SK-N-SH (cell line): ENCODE results near the gene TTC9B. TPM values are rescaled to one million over a fixed set of nuclear protein-coding genes. Genes with fewer than 3 reads are reported as not detected.

Experiments
- CTCF ChIA-PET: fragments of 300-600, 350-600 bp; formaldehyde crosslinking; extraction: SDS; loops from one replicate; lab custom pipeline; 2021; lab: Yijun Ruan, JAX
- POLR2A ChIA-PET: fragments of 350-600 bp; sonication (Branson Sonifier 250); formaldehyde crosslinking; extraction: SDS; loops from one replicate; lab custom pipeline; 2020; ENCODE audit warnings: antibody characterized with exemption, inconsistent platforms; lab: Yijun Ruan, JAX
- DNase-seq: peaks from one replicate; pipeline ENCODE4 v3.0.0; 2012
- H2AFZ ChIP-seq: fragments of 200-600 bp; sonication (generic); 2 replicates; pipeline ENCODE4 v1.8.1; 2016; ENCODE audit warnings: antibody characterized with exemption, mild to moderate bottlenecking, low read depth
- H3F3A ChIP-seq: fragments of 200-600 bp; sonication (generic); replicated peaks from 2 replicates; pipeline ENCODE3; 2016; ENCODE audit warnings: antibody characterized with exemption, mild to moderate bottlenecking; ENCODE audit not compliant: insufficient read depth
- H3K27ac ChIP-seq, 2 experiments: fragments of 200-500 bp in 1 of 2; fragments of 200-600 bp in 1 of 2; sonication (Bioruptor generic) in 1 of 2; sonication (generic), shearing (Covaris generic) in 1 of 2; 2 replicates each; pipeline versions ENCODE4 v1.5.1 to v1.6.1; 2014 to 2016; ENCODE audit warnings: low read depth in 2 of 2, inconsistent platforms in 1 of 2, low read length in 1 of 2, mild to moderate bottlenecking in 1 of 2, mixed read lengths in 1 of 2
- H3K27me3 ChIP-seq: fragments of 200-600 bp; sonication (generic), shearing (Covaris generic); 2 replicates; pipeline ENCODE4 v1.6.1; 2016; ENCODE audit warnings: mixed run types; ENCODE audit not compliant: insufficient read depth
- H3K36me3 ChIP-seq, 2 experiments: fragments of 200-500 bp in 1 of 2; fragments of 200-600 bp in 1 of 2; sonication (Bioruptor generic) in 1 of 2; sonication (generic) in 1 of 2; replicated peaks in 1 of 2; 2 replicates each; pipeline versions ENCODE3 to v1.5.1; 2014 to 2016; ENCODE audit warnings: low read length in 1 of 2, mild to moderate bottlenecking in 1 of 2; ENCODE audit not compliant: insufficient read depth in 2 of 2, control insufficient read depth in 1 of 2
- H3K4me1 ChIP-seq, 2 experiments: fragments of 200-500 bp in 1 of 2; fragments of 200-600 bp in 1 of 2; sonication (Bioruptor generic) in 1 of 2; sonication (generic), shearing (Covaris generic) in 1 of 2; 2 replicates each; pipeline versions ENCODE4 v1.5.1 to v1.6.1; 2014 to 2016; ENCODE audit warnings: low read depth in 1 of 2, low read length in 1 of 2, mixed run types in 1 of 2; ENCODE audit not compliant: insufficient read depth in 2 of 2, control insufficient read depth in 1 of 2
- H3K4me2 ChIP-seq: fragments of 200-600 bp; sonication (generic), shearing (Covaris generic); 2 replicates; pipeline ENCODE4 v1.6.1; 2017; ENCODE audit warnings: mixed run types
- H3K4me3 ChIP-seq, 2 experiments: fragments of 200-500 bp in 1 of 2; fragments of 200-600 bp in 1 of 2; sonication (Bioruptor generic) in 1 of 2; sonication (generic), shearing (Covaris generic) in 1 of 2; 2 replicates each; pipeline versions ENCODE4 v1.5.1 to v1.8.1; 2014 to 2016; ENCODE audit warnings: low read depth in 2 of 2, inconsistent platforms in 1 of 2, low read length in 1 of 2, mild to moderate bottlenecking in 1 of 2, mixed read lengths in 1 of 2, moderate library complexity in 1 of 2
- H3K79me2 ChIP-seq: fragments of 200-600 bp; sonication (generic); 2 replicates; pipeline ENCODE4 v1.8.1; 2017; ENCODE audit warnings: mild to moderate bottlenecking; ENCODE audit not compliant: insufficient read depth
- H3K9ac ChIP-seq: fragments of 200-600 bp; sonication (generic); 2 replicates; pipeline ENCODE4 v1.6.1; 2017; ENCODE audit warnings: mixed run types
- H3K9me2 ChIP-seq: fragments of 200-600 bp; sonication (generic); 2 replicates; pipeline ENCODE4 v1.6.1; 2017; ENCODE audit warnings: mixed run types
- H3K9me3 ChIP-seq: fragments of 200-600 bp; sonication (generic); 2 replicates; pipeline ENCODE4 v1.6.1; 2017; ENCODE audit warnings: mixed run types, mild to moderate bottlenecking, moderate library complexity
- H4K20me1 ChIP-seq: fragments of 200-600 bp; sonication (generic); 2 replicates; pipeline ENCODE4 v1.6.1; 2017; ENCODE audit warnings: mild to moderate bottlenecking, mixed run types; ENCODE audit not compliant: insufficient read depth
- EP300 ChIP-seq, 2 experiments: IDR thresholded peaks; 2 replicates each; pipeline versions ENCODE4 v1.4.0 to v1.6.1; 2012; ENCODE audit warnings: borderline replicate concordance in 1 of 2, low read depth in 1 of 2, low read length in 1 of 2
- EZH2phosphoT487 ChIP-seq: fragments of 200-600 bp; sonication (generic); IDR thresholded peaks from 2 replicates; pipeline ENCODE4 v1.6.1; 2017; ENCODE audit warnings: low read depth, mixed run types, mild to moderate bottlenecking, antibody characterized with exemption, moderate library complexity, borderline replicate concordance
- FOSL2 ChIP-seq: IDR thresholded peaks from 2 replicates; pipeline ENCODE4 v1.4.0; 2012; ENCODE audit warnings: low read depth, mild to moderate bottlenecking, moderate library complexity, borderline replicate concordance
- FOXJ3 ChIP-seq: sonication (generic); formaldehyde crosslinking; IDR thresholded peaks from 2 replicates; pipeline ENCODE4 v1.5.1; 2020; ENCODE audit warnings: mild to moderate bottlenecking, missing genetic modification reagents
- FOXM1 ChIP-seq: IDR thresholded peaks from 2 replicates; pipeline ENCODE4 v1.4.0; 2012; ENCODE audit warnings: low read depth, mild to moderate bottlenecking
- GABPA ChIP-seq: IDR thresholded peaks from 2 replicates; pipeline ENCODE4 v1.4.0; 2012; ENCODE audit warnings: low read depth, mild to moderate bottlenecking
- MEF2A ChIP-seq: IDR thresholded peaks from 2 replicates; pipeline ENCODE4 v1.4.0; 2012; ENCODE audit warnings: low read depth, borderline replicate concordance
- NFIC ChIP-seq: IDR thresholded peaks from 2 replicates; pipeline ENCODE4 v1.4.0; 2012; ENCODE audit warnings: borderline replicate concordance
- POLR2AphosphoS5 ChIP-seq: IDR thresholded peaks from 2 replicates; pipeline ENCODE4 v1.6.1; 2012; ENCODE audit warnings: low read depth, low read length
- RCOR1 ChIP-seq: fragments of 150-350 bp; IDR thresholded peaks from 2 replicates; pipeline ENCODE4 v1.6.1; 2017; ENCODE audit warnings: antibody characterized with exemption, low read length
- RFX5 ChIP-seq: IDR thresholded peaks from 2 replicates; pipeline ENCODE4 v1.6.1; 2012; ENCODE audit warnings: mild to moderate bottlenecking, improper control_type of control experiment, low read length
- RXRA ChIP-seq: IDR thresholded peaks from 2 replicates; pipeline ENCODE4 v1.4.0; 2012; ENCODE audit warnings: low read depth, mild to moderate bottlenecking, borderline replicate concordance
- TAF1 ChIP-seq: IDR thresholded peaks from 2 replicates; pipeline ENCODE4 v1.6.1; 2012; ENCODE audit warnings: low read depth, mild to moderate bottlenecking, low read length, moderate library complexity, borderline replicate concordance
- WGBS: methylation state at CpG from one replicate; pipeline ENCODE4 v1.1.6; 2017; ENCODE audit warnings: low lambda C conversion rate; 5-methylcytosine and 5-hydroxymethylcytosine counted together
- polyA plus RNA-seq, 3 experiments: library from polyadenylated mRNA; depleted of rRNA; stranded (reverse); fragments of >200 nt; gene quantifications; 2 replicates each; pipeline ENCODE4 v1.2.3, GENCODE V29; 2012
- TF ChIP-seq, protein P1 (sequence below): fragments of 150-350 bp; IDR thresholded peaks from 2 replicates; pipeline ENCODE4 v1.6.1; 2017; ENCODE audit warnings: antibody characterized with exemption, low read length, low read depth, borderline replicate concordance
- TF ChIP-seq, protein P2 (sequence below): fragments of 150-350 bp; IDR thresholded peaks from 2 replicates; pipeline ENCODE4 v1.6.1; 2016; ENCODE audit warnings: mild to moderate bottlenecking, low read depth, low read length
- TF ChIP-seq, protein P3 (sequence below): fragments of 200-600 bp; sonication (generic); IDR thresholded peaks from 2 replicates; pipeline ENCODE4 v1.6.1; 2017; ENCODE audit warnings: antibody characterized with exemption, mild to moderate bottlenecking, moderate library complexity

TTC9B gene
- polyA plus RNA-seq, 1 of the 3 experiments (the other 2 are of a cell fraction), result 0.30 TPM

DNA sequence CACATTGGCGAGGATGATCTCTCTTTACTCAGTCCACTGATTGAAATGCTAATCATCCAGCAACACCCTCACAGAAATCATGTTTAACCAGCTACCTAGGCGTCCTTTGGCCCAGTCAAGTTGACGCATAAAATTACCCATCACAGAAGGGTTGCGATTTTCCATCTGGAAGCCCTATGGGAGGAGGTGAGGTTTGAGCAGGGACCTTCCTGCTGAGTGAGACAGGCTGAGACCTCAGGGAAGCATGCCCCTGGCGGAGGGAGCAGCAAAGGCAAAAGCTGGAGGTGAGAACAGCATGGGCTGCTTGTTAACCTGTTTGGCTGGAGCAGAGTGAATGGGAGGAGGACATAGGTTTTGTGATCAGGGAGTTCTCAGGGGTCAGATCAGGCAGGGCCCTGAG is 7.3 kb downstream of the TTC9B start:
- Histone ChIP-seq H3K27ac (no peak overlapping the region), H4K20me1 (no peaks in the 10 kb centered on the region), H3K9me3 (no peaks in the 10 kb centered on the region), H3K4me3 (no peak overlapping the region), H3K36me3 (peaks cover 6 to 9% of the 10 kb centered on the region in 2 experiments), H3K4me1 (no peaks in the 10 kb centered on the region), H3K9me2 (no peaks in the 10 kb centered on the region)
- DNase-seq, result no peak
- CTCF ChIA-PET, result no interaction called here
- TF ChIP-seq EP300 (IDR thresholded peaks at IDR 0.05; ENCODE audit: borderline replicate concordance in 1 of 2, low read depth in 1 of 2, low read length in 1 of 2) (no peak), FOXJ3 (CRISPR knock-in tag) (no peak), NFIC (no peak), FOSL2 (no peak), POLR2AphosphoS5 (no peak), RFX5 (no peak), RCOR1 (no peak), EZH2phosphoT487 (no peak), GABPA (no peak)
- TF ChIP-seq, protein P1, sequence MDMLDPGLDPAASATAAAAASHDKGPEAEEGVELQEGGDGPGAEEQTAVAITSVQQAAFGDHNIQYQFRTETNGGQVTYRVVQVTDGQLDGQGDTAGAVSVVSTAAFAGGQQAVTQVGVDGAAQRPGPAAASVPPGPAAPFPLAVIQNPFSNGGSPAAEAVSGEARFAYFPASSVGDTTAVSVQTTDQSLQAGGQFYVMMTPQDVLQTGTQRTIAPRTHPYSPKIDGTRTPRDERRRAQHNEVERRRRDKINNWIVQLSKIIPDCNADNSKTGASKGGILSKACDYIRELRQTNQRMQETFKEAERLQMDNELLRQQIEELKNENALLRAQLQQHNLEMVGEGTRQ, result no peak
- TF ChIP-seq, protein P2, sequence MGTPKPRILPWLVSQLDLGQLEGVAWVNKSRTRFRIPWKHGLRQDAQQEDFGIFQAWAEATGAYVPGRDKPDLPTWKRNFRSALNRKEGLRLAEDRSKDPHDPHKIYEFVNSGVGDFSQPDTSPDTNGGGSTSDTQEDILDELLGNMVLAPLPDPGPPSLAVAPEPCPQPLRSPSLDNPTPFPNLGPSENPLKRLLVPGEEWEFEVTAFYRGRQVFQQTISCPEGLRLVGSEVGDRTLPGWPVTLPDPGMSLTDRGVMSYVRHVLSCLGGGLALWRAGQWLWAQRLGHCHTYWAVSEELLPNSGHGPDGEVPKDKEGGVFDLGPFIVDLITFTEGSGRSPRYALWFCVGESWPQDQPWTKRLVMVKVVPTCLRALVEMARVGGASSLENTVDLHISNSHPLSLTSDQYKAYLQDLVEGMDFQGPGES, result no peak
- TF ChIP-seq, all 33 proteins: peak for 0
- Histone ChIP-seq H3F3A (no peaks in the 10 kb centered on the region), H2AFZ (no peak overlapping the region), H3K27me3 (no peaks in the 10 kb centered on the region), H3K4me2 (no peak overlapping the region), H3K9ac (no peak overlapping the region), H3K79me2 (no peaks in the 10 kb centered on the region)
- WGBS, result 88% methylated on average over 5 of the region's 5 CpGs
- POLR2A ChIA-PET, result no interaction called here

DNA sequence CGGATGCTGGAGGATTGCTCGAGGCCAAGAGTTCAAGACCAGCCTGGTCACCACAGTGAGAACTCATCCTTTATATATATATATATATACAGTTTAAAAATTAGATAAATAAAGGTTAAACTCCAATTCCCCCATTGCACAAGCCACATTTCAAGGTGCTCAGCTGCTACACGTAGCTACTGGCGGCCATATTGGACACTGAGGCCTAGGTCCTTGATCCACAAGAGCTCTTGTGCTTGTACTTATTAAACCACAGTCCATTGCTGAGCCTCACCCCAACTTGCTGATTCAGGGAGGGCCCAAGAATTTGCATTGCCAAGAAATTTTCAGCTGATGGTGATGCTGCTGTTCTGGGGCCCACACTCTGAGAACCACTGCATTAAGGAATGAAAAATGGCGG is 9.6 kb downstream of the TTC9B start:
- H3K36me3 ChIP-seq, result peaks cover 6 to 9% of the 10 kb centered on the region in 2 experiments
- no peaks in the 10 kb centered on the region for H3K79me2 ChIP-seq
- TF ChIP-seq TAF1 (no peak), FOXM1 (no peak), RFX5 (no peak), EZH2phosphoT487 (no peak), NFIC (no peak), MEF2A (no peak), RXRA (no peak)
- TF ChIP-seq, protein P2, result no peak
- TF ChIP-seq, protein P3, sequence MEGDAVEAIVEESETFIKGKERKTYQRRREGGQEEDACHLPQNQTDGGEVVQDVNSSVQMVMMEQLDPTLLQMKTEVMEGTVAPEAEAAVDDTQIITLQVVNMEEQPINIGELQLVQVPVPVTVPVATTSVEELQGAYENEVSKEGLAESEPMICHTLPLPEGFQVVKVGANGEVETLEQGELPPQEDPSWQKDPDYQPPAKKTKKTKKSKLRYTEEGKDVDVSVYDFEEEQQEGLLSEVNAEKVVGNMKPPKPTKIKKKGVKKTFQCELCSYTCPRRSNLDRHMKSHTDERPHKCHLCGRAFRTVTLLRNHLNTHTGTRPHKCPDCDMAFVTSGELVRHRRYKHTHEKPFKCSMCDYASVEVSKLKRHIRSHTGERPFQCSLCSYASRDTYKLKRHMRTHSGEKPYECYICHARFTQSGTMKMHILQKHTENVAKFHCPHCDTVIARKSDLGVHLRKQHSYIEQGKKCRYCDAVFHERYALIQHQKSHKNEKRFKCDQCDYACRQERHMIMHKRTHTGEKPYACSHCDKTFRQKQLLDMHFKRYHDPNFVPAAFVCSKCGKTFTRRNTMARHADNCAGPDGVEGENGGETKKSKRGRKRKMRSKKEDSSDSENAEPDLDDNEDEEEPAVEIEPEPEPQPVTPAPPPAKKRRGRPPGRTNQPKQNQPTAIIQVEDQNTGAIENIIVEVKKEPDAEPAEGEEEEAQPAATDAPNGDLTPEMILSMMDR, result no peak
- WGBS, result 97% methylated on average over 5 of the region's 5 CpGs
- H3K4me3 ChIP-seq, result no peak overlapping the region
- no peaks in the 10 kb centered on the region for H4K20me1 ChIP-seq
- ChIA-PET POLR2A (interaction anchor here (0.8 kb wide), 1 partner anchor 1238 kb away, joined by 3 read pairs; no protein-coding TSS in a partner anchor), CTCF (interaction anchor here (1.1 to 2.7 kb wide), 3 partner anchors 10 to 235 kb away, joined by 3 to 13 read pairs (median 10); partner anchors contain the start of genes SERTAD3 and TTC9B)
- no peaks in the 10 kb centered on the region for H3K9me2 ChIP-seq
- H3K27ac ChIP-seq, result no peak overlapping the region
- no peak overlapping the region for H3K4me2 ChIP-seq
- no peak overlapping the region for H3K9ac ChIP-seq
- no peak for DNase-seq
- no peaks in the 10 kb centered on the region for H3F3A ChIP-seq
- no peaks in the 10 kb centered on the region for H3K27me3 ChIP-seq
- H3K9me3 ChIP-seq, result no peaks in the 10 kb centered on the region
- H3K4me1 ChIP-seq, result no peaks in the 10 kb centered on the region
- H2AFZ ChIP-seq, result no peak overlapping the region
